GM12878 (cell line): ENCODE data around the gene SEMA4A. TPM values are rescaled to one million over a fixed set of nuclear protein-coding genes. Genes with fewer than 3 reads are reported as not detected.

ENCODE experiments used
- CTCF ChIP-seq, 3 experiments: IDR thresholded peaks in 2 of 3; conservative IDR thresholded peaks in 1 of 3; 2 replicates each; pipeline ENCODE4 v1.5.1; 2011; ENCODE audit warnings: low read depth in 3 of 3, low read length in 3 of 3, mild to moderate bottlenecking in 3 of 3, control low read depth in 2 of 3, moderate library complexity in 2 of 3, inconsistent platforms in 1 of 3, mixed read lengths in 1 of 3; ENCODE audit not compliant: control insufficient read depth in 2 of 3, insufficient read depth in 1 of 3; ENCODE audit errors: extremely low read depth in 1 of 3
- EP300 ChIP-seq, 2 experiments: fragments of 150-350 bp in 1 of 2; IDR thresholded peaks; 2 replicates each; pipeline ENCODE4 v1.6.1; 2011 to 2012; ENCODE audit warnings: low read depth in 2 of 2, low read length in 2 of 2, borderline replicate concordance in 1 of 2, improper control_type of control experiment in 1 of 2, inconsistent platforms in 1 of 2; ENCODE audit not compliant: control insufficient read depth in 1 of 2
- FOS ChIP-seq: IDR thresholded peaks from 3 replicates; pipeline ENCODE4 v1.6.1; 2011; ENCODE audit warnings: borderline replicate concordance; ENCODE audit not compliant: insufficient read length; ENCODE audit errors: extremely low read depth
- HCFC1 ChIP-seq: fragments of 150-350 bp; IDR thresholded peaks from 2 replicates; pipeline ENCODE4 v1.6.1; 2014; ENCODE audit warnings: low read length
- HDAC2 ChIP-seq: fragments of 200-600 bp; sonication (generic); IDR thresholded peaks from 2 replicates; pipeline ENCODE4 v1.6.1; 2017
- IKZF1 ChIP-seq: fragments of 450-650 bp; conservative IDR thresholded peaks from 2 replicates; pipeline ENCODE4 v1.6.1; 2017; ENCODE audit warnings: antibody characterized with exemption, mild to moderate bottlenecking
- MEF2A ChIP-seq: IDR thresholded peaks from 2 replicates; pipeline ENCODE4 v1.6.1; 2011; ENCODE audit warnings: low read depth, mild to moderate bottlenecking, low read length, moderate library complexity; ENCODE audit not compliant: insufficient read depth
- MTA3 ChIP-seq: IDR thresholded peaks from 2 replicates; pipeline ENCODE4 v1.6.1; 2012; ENCODE audit warnings: low read length, inconsistent platforms, borderline replicate concordance
- NR2F1 ChIP-seq: fragments of 450-650 bp; conservative IDR thresholded peaks from 2 replicates; pipeline ENCODE4 v1.6.1; 2017; ENCODE audit warnings: mild to moderate bottlenecking
- RFX5 ChIP-seq: IDR thresholded peaks from 2 replicates; pipeline ENCODE4 v1.6.1; 2011; ENCODE audit warnings: low read depth, low read length, improper control_type of control experiment
- USF1 ChIP-seq: IDR thresholded peaks from 2 replicates; pipeline ENCODE4 v1.6.1; 2011; ENCODE audit warnings: borderline replicate concordance, low read depth, mild to moderate bottlenecking, moderate library complexity, mixed read lengths, low read length; ENCODE audit not compliant: insufficient read depth; ENCODE audit errors: extremely low read length
- YBX1 ChIP-seq: fragments of 450-650 bp; IDR thresholded peaks from 2 replicates; pipeline ENCODE4 v1.6.1; 2016; ENCODE audit warnings: antibody characterized with exemption
- ZBED1 ChIP-seq: IDR thresholded peaks from 2 replicates; pipeline ENCODE4 v1.6.1; 2016; ENCODE audit warnings: borderline replicate concordance
- ZBTB11 ChIP-seq: fragments of 450-650 bp; formaldehyde crosslinking; IDR thresholded peaks from 2 replicates; pipeline ENCODE4 v1.5.0; 2022; ENCODE audit warnings: mild to moderate bottlenecking, missing genetic modification characterization
- polyA plus RNA-seq, 11 experiments: library from polyadenylated mRNA; depleted of rRNA in 4 of 11; unstranded in 6 of 11; stranded (reverse) in 5 of 11; fragments of >200 nt; fragmentation: Nextera tagmentation in 4 of 11; fragmentation: Illumina TruSeq in 1 of 11; extraction: Ambion mirVana in 4 of 11; extraction: Trizol in 1 of 11; gene quantifications; 1 replicate in 1 of 11; 2 replicates in 10 of 11; pipeline versions ENCODE4 v1.2.1 to v1.2.3, GENCODE V29; 2011 to 2016; ENCODE audit warnings: inconsistent platforms in 2 of 11, missing spikeins in 2 of 11, low read depth in 1 of 11
- total RNA-seq, 4 experiments: library from RNA; depleted of rRNA in 3 of 4; stranded (reverse); fragments of >200 nt in 3 of 4; fragmentation: Illumina TruSeq in 1 of 4; extraction: Trizol in 1 of 4; gene quantifications; 2 replicates each; pipeline versions ENCODE4 v1.2.1 to v1.2.3, GENCODE V29; 2013 to 2021
- TF ChIP-seq, protein P1 (sequence below): fragments of 450-650 bp; IDR thresholded peaks from 2 replicates; pipeline ENCODE4 v1.6.1; 2017; ENCODE audit warnings: borderline replicate concordance
- TF ChIP-seq, protein P2 (sequence below): fragments of 450-650 bp; IDR thresholded peaks from 2 replicates; pipeline ENCODE4 v1.6.1; 2016; ENCODE audit warnings: mild to moderate bottlenecking, moderate library complexity, borderline replicate concordance

The SEMA4A gene
- total and polyA plus RNA-seq, 10 of the 15 experiments (the other 5 are each of a cell fraction or from before 2014, with no cell fraction given), result 2.6 to 64.2 (median 32.8) TPM

DNA sequence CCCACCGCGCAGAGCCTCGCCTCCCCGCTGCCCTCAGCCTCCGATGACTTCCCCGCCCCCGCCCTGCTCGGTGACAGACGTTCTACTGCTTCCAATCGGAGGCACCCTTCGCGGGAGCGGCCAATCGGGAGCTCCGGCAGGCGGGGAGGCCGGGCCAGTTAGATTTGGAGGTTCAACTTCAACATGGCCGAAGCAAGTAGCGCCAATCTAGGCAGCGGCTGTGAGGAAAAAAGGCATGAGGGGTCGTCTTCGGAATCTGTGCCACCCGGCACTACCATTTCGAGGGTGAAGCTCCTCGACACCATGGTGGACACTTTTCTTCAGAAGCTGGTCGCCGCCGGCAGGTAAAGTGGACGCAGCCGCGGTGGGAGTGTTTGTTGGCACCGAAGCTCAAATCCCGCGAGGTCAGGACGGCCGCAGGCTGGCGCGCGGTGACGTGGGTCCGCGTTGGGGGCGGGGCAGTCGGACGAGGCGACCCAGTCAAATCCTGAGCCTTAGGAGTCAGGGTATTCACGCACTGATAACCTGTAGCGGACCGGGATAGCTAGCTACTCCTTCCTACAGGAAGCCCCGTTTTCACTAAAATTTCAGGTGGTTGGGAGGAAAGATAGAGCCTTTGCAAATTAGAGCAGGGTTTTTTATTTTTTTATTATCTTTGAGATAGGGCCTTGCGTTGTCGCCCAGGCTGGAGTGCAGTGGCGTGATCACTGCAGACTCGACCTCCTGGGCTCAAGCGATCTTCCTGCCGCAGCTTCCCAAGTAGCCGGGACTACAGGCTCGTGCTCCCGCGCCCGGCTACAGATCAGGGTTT is 59.7 kb downstream of the SEMA4A start, which contains the start of gene PMF1 (continued):
- 0 out of 6 replicates have a peak, but pooled peaks of 1 of the 3 experiments have one; percentile 1 for TF ChIP-seq CTCF (IDR thresholded peaks at IDR 0.05 in 2 of 3, conservative IDR thresholded peaks at IDR 0.05 in 1 of 3; ENCODE audit: control insufficient read depth in 2 of 3, extremely low read depth in 1 of 3, insufficient read depth in 1 of 3, low read depth in 3 of 3, low read length in 3 of 3)
- peak; percentile 47 for TF ChIP-seq NR2F1
- TF ChIP-seq ZBED1, result peak; percentile 82; the same call in 1 of the 2 replicates
- TF ChIP-seq, protein P1, sequence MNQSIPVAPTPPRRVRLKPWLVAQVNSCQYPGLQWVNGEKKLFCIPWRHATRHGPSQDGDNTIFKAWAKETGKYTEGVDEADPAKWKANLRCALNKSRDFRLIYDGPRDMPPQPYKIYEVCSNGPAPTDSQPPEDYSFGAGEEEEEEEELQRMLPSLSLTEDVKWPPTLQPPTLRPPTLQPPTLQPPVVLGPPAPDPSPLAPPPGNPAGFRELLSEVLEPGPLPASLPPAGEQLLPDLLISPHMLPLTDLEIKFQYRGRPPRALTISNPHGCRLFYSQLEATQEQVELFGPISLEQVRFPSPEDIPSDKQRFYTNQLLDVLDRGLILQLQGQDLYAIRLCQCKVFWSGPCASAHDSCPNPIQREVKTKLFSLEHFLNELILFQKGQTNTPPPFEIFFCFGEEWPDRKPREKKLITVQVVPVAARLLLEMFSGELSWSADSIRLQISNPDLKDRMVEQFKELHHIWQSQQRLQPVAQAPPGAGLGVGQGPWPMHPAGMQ, result peak; percentile 33; the same call in 1 of the 2 replicates
- TF ChIP-seq, protein P2, sequence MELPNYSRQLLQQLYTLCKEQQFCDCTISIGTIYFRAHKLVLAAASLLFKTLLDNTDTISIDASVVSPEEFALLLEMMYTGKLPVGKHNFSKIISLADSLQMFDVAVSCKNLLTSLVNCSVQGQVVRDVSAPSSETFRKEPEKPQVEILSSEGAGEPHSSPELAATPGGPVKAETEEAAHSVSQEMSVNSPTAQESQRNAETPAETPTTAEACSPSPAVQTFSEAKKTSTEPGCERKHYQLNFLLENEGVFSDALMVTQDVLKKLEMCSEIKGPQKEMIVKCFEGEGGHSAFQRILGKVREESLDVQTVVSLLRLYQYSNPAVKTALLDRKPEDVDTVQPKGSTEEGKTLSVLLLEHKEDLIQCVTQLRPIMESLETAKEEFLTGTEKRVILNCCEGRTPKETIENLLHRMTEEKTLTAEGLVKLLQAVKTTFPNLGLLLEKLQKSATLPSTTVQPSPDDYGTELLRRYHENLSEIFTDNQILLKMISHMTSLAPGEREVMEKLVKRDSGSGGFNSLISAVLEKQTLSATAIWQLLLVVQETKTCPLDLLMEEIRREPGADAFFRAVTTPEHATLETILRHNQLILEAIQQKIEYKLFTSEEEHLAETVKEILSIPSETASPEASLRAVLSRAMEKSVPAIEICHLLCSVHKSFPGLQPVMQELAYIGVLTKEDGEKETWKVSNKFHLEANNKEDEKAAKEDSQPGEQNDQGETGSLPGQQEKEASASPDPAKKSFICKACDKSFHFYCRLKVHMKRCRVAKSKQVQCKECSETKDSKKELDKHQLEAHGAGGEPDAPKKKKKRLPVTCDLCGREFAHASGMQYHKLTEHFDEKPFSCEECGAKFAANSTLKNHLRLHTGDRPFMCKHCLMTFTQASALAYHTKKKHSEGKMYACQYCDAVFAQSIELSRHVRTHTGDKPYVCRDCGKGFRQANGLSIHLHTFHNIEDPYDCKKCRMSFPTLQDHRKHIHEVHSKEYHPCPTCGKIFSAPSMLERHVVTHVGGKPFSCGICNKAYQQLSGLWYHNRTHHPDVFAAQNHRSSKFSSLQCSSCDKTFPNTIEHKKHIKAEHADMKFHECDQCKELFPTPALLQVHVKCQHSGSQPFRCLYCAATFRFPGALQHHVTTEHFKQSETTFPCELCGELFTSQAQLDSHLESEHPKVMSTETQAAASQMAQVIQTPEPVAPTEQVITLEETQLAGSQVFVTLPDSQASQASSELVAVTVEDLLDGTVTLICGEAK, result peak; percentile 43; the same call in 1 of the 2 replicates
- TF ChIP-seq IKZF1, result peak; percentile 74
- no peak for TF ChIP-seq YBX1
- TF ChIP-seq MTA3, result peak; percentile 86; the same call in 1 of the 2 replicates
- peak; percentile 41; the same call in 1 of the 2 replicates for TF ChIP-seq HCFC1
- TF ChIP-seq HDAC2, result no peak
- no peak for TF ChIP-seq ZBTB11 (CRISPR knock-in tag)
- TF ChIP-seq USF1, result no peak
- 0 out of 2 replicates have a peak, but pooled peaks have one; percentile 7 for TF ChIP-seq RFX5
- no peak for TF ChIP-seq EP300 (IDR thresholded peaks at IDR 0.05; ENCODE audit: borderline replicate concordance in 1 of 2, control insufficient read depth in 1 of 2, low read depth in 2 of 2, low read length in 2 of 2)
- peak; percentile 75 for TF ChIP-seq FOS
- TF ChIP-seq MEF2A, result no peak
